ENCODE measurements around the gene MCOLN1.

MCOLN1 gene

GRCh38 chr19:7500811-7501450 is 21.5 kb upstream of the MCOLN1 start:
- TF ChIP-seq ZFP3 (CRISPR knock-in tag; IDR thresholded peaks at IDR 0.05), result peak; percentile 74; the same call in 1 of the 2 replicates
- TF ChIP-seq PPARA (CRISPR knock-in tag; IDR thresholded peaks at IDR 0.05; ENCODE audit: borderline replicate concordance), result peak; percentile 69; the same call in 1 of the 2 replicates
- TF ChIP-seq GLIS3 (CRISPR knock-in tag; IDR thresholded peaks at IDR 0.05), result no peak
- TF ChIP-seq ESRRG (CRISPR knock-in tag; IDR thresholded peaks at IDR 0.05), result no peak
- TF ChIP-seq SNAI2 (CRISPR knock-in tag; IDR thresholded peaks at IDR 0.05), result 0 out of 2 replicates have a peak, but pooled peaks have one; percentile 29
- TF ChIP-seq ZNF70 (CRISPR knock-in tag; IDR thresholded peaks at IDR 0.05), result 0 out of 2 replicates have a peak, but pooled peaks have one; percentile 24
- TF ChIP-seq ARNTL (CRISPR knock-in tag; IDR thresholded peaks at IDR 0.05; ENCODE audit: borderline replicate concordance, low read depth), result no peak
- peak; percentile 89 for TF ChIP-seq TSHZ2 (CRISPR knock-in tag; IDR thresholded peaks at IDR 0.05)
- no peak for TF ChIP-seq OSR1 (CRISPR knock-in tag; IDR thresholded peaks at IDR 0.05)
- ATAC-seq, result peak; percentile 66

- TF ChIP-seq ZFP3 (CRISPR knock-in tag; IDR thresholded peaks at IDR 0.05) (no peak), POU6F1 (CRISPR knock-in tag; IDR thresholded peaks at IDR 0.05; ENCODE audit: borderline replicate concordance, low read depth) (no peak), PPARA (CRISPR knock-in tag; IDR thresholded peaks at IDR 0.05; ENCODE audit: borderline replicate concordance) (no peak), GLIS3 (CRISPR knock-in tag; IDR thresholded peaks at IDR 0.05) (no peak), CSRNP3 (CRISPR knock-in tag; IDR thresholded peaks at IDR 0.05) (no peak), BACH2 (CRISPR knock-in tag; IDR thresholded peaks at IDR 0.05; ENCODE audit: borderline replicate concordance) (no peak), CSDC2 (CRISPR knock-in tag; IDR thresholded peaks at IDR 0.05) (no peak), RARB (CRISPR knock-in tag; IDR thresholded peaks at IDR 0.05) (no peak), TCF4 (CRISPR knock-in tag; IDR thresholded peaks at IDR 0.05; ENCODE audit: borderline replicate concordance) (no peak), ZNF565 (CRISPR knock-in tag; conservative IDR thresholded peaks at IDR 0.05; ENCODE audit: low read depth) (no peak), ARNTL (CRISPR knock-in tag; IDR thresholded peaks at IDR 0.05; ENCODE audit: borderline replicate concordance, low read depth) (no peak), ZC3H10 (CRISPR knock-in tag; IDR thresholded peaks at IDR 0.05) (no peak), PATZ1 (CRISPR knock-in tag; IDR thresholded peaks at IDR 0.05; ENCODE audit: borderline replicate concordance) (no peak), SNAI2 (CRISPR knock-in tag; IDR thresholded peaks at IDR 0.05) (no peak), ESRRG (CRISPR knock-in tag; IDR thresholded peaks at IDR 0.05) (no peak), TSHZ2 (CRISPR knock-in tag; IDR thresholded peaks at IDR 0.05) (no peak)
- no peak for ATAC-seq
These were observed 19.9 kb upstream of the MCOLN1 start for GRCh38 chr19:7502552-7502951.
